PC-9 (cell line): Measurements from ENCODE around the gene TSPAN11. TPM values are rescaled to one million over a fixed set of nuclear protein-coding genes. Genes with fewer than 3 reads are reported as not detected.
A peak's percentile ranks its signal among the peaks of the same experiment; 100 is the strongest.

Experiments used
- BruUV-seq: library from RNA; stranded (reverse); fragments of 400-500 nt; replicated peaks from 2 replicates; lab custom pipeline; 2021; lab: Mats Ljungman, UMichigan
- CTCF ChIA-PET: fragments of 300-600 bp; sonication (Branson Sonifier 250); formaldehyde crosslinking; loops from one replicate; lab custom pipeline; 2022; ENCODE audit warnings: antibody characterized with exemption; lab: Charles Lee
- POLR2A ChIA-PET: fragments of 300-600 bp; sonication (Branson Sonifier 250); formaldehyde crosslinking; loops from one replicate; lab custom pipeline; 2022; ENCODE audit warnings: antibody characterized with exemption; ENCODE audit not compliant: unreplicated experiment; lab: Charles Lee
- DNase-seq, 2 experiments: peaks; one replicate each; pipeline versions ENCODE4 v3.0.0 to v3.0.0-alpha.2; 2015 to 2022; ENCODE audit warnings: mixed read lengths in 1 of 2
- H2AFZ ChIP-seq: fragments of 200-600 bp; sonication (generic); 2 replicates; pipeline ENCODE4 v1.8.1; 2017; ENCODE audit warnings: antibody characterized with exemption
- H3F3A ChIP-seq: fragments of 200-600 bp; sonication (generic); 2 replicates; pipeline ENCODE4 v1.8.1; 2017; ENCODE audit warnings: antibody characterized with exemption, mild to moderate bottlenecking, low read depth; ENCODE audit not compliant: insufficient read depth
- H3K27ac ChIP-seq: fragments of 200-600 bp; sonication (generic); 2 replicates; pipeline ENCODE4 v1.6.1; 2016; ENCODE audit warnings: mixed run types
- H3K27me3 ChIP-seq: fragments of 200-600 bp; sonication (generic); 2 replicates; pipeline ENCODE4 v1.6.1; 2016; ENCODE audit warnings: low read depth, mixed run types; ENCODE audit not compliant: insufficient read depth
- H3K36me3 ChIP-seq: fragments of 200-600 bp; sonication (generic); 2 replicates; pipeline ENCODE4 v1.6.1; 2016; ENCODE audit warnings: low read depth, mixed run types
- H3K4me1 ChIP-seq: fragments of 200-600 bp; sonication (generic); replicated peaks from 2 replicates; pipeline ENCODE4 v1.6.1; 2016; ENCODE audit warnings: mixed run types; ENCODE audit not compliant: insufficient read depth
- H3K4me2 ChIP-seq: fragments of 200-600 bp; sonication (generic); 2 replicates; pipeline ENCODE4 v1.6.1; 2017; ENCODE audit warnings: mixed run types
- H3K4me3 ChIP-seq: fragments of 200-600 bp; sonication (generic); 2 replicates; pipeline ENCODE4 v1.6.1; 2016; ENCODE audit warnings: mixed run types
- H3K79me2 ChIP-seq: fragments of 200-600 bp; sonication (generic); 2 replicates; pipeline ENCODE4 v1.6.1; 2017; ENCODE audit warnings: low read depth, mixed run types
- H3K9me2 ChIP-seq: fragments of 200-600 bp; sonication (generic); 2 replicates; pipeline ENCODE4 v1.8.1; 2017; ENCODE audit warnings: mild to moderate bottlenecking; ENCODE audit not compliant: insufficient read depth
- H3K9me3 ChIP-seq: fragments of 200-600 bp; sonication (generic); 2 replicates; pipeline ENCODE4 v1.8.1; 2016; ENCODE audit warnings: low read depth; ENCODE audit not compliant: insufficient read depth
- H4K20me1 ChIP-seq: fragments of 200-600 bp; sonication (generic); 2 replicates; pipeline ENCODE4 v1.8.1; 2017; ENCODE audit not compliant: insufficient read depth
- EZH2 ChIP-seq: fragments of 200-600 bp; sonication (generic); IDR thresholded peaks from 2 replicates; pipeline ENCODE4 v1.8.0; 2017; ENCODE audit warnings: antibody characterized with exemption, low read depth
- intact Hi-C: fragments of 100-400 bp; cut with micrococcal nuclease; formaldehyde crosslinking; loops from one replicate; pipeline ENCODE4 v1.10.0; 2022; ENCODE audit not compliant: unreplicated experiment
- total RNA-seq: library from RNA; stranded (reverse); gene quantifications from 2 replicates; pipeline ENCODE4 v1.2.3, GENCODE V29; 2021
- TF ChIP-seq, protein P1 (sequence below): fragments of 200-600 bp; sonication (generic); conservative IDR thresholded peaks from 2 replicates; pipeline ENCODE4 v1.6.1; 2017; ENCODE audit warnings: mixed run types, antibody characterized with exemption, mild to moderate bottlenecking, moderate library complexity

TSPAN11 gene
- total RNA-seq, 1 experiment from 2014 or later: not detected

- Histone ChIP-seq H3K27me3 (peaks cover 5% of the 10 kb centered on the region; the same call in 1 of the 2 replicates), H3K4me3 (no peak overlapping the region), H2AFZ (no peak overlapping the region), H3K9me2 (no peaks in the 10 kb centered on the region), H3K4me2 (no peak overlapping the region), H4K20me1 (no peaks in the 10 kb centered on the region), H3K27ac (no peak overlapping the region), H3F3A (peaks cover 9% of the 10 kb centered on the region; the same call in 1 of the 2 replicates), H3K9me3 (no peaks in the 10 kb centered on the region), H3K79me2 (no peaks in the 10 kb centered on the region), H3K36me3 (no peaks in the 10 kb centered on the region), H3K4me1 (peaks cover 18% of the 10 kb centered on the region)
- ChIA-PET POLR2A (no interaction called here), CTCF (no interaction called here)
- DNase-seq: no peak
- TF ChIP-seq EZH2: no peak
- TF ChIP-seq, protein P1, sequence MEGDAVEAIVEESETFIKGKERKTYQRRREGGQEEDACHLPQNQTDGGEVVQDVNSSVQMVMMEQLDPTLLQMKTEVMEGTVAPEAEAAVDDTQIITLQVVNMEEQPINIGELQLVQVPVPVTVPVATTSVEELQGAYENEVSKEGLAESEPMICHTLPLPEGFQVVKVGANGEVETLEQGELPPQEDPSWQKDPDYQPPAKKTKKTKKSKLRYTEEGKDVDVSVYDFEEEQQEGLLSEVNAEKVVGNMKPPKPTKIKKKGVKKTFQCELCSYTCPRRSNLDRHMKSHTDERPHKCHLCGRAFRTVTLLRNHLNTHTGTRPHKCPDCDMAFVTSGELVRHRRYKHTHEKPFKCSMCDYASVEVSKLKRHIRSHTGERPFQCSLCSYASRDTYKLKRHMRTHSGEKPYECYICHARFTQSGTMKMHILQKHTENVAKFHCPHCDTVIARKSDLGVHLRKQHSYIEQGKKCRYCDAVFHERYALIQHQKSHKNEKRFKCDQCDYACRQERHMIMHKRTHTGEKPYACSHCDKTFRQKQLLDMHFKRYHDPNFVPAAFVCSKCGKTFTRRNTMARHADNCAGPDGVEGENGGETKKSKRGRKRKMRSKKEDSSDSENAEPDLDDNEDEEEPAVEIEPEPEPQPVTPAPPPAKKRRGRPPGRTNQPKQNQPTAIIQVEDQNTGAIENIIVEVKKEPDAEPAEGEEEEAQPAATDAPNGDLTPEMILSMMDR: no peak
- BruUV-seq: no TSS peak
- intact Hi-C loops: no loop called here
These were observed 41.7 kb downstream of the TSPAN11 start for GRCh38 chr12:30968211-30968610.

DNA sequence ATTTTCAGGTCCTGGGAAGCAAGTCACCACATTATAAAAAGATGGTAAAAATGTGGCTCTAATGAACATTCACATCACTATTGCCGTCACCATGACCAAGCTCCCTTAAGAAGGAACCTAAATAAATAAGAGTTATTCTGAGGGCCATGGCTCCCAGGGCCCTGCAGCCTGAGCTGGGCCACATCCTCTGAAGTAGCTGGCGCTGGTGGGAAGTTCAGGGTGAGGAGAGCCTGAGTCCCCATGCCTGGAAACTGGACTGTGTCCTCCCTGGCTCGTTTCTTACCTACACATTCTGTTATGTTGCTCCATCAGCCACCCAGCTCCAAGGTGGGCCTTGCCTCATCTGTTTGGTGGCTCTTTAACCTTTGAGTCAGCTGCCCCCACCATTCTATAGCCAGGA, 42.5 kb downstream of the TSPAN11 start:
- BruUV-seq: no TSS peak
- DNase-seq: no peak
- H3K79me2 ChIP-seq: no peaks in the 10 kb centered on the region
- intact Hi-C loops: no loop called here
- no peaks in the 10 kb centered on the region for H3K9me3 ChIP-seq
- no peak overlapping the region for H2AFZ ChIP-seq
- H4K20me1 ChIP-seq: no peaks in the 10 kb centered on the region
- no peak overlapping the region for H3K4me2 ChIP-seq
- ChIA-PET POLR2A (no interaction called here), CTCF (interaction anchor here (0.6 kb wide), 1 partner anchor 18 kb away, joined by 3 read pairs; no protein-coding TSS in a partner anchor)
- TF ChIP-seq, protein P1: no peak
- no peak for TF ChIP-seq EZH2
- H3K36me3 ChIP-seq: no peaks in the 10 kb centered on the region
- no peaks in the 10 kb centered on the region for H3K9me2 ChIP-seq
- H3K27ac ChIP-seq: no peak overlapping the region
- H3K27me3 ChIP-seq: no peaks in the 10 kb centered on the region; the same call in 1 of the 2 replicates
- peaks cover 18% of the 10 kb centered on the region for H3K4me1 ChIP-seq
- H3K4me3 ChIP-seq: no peak overlapping the region
- H3F3A ChIP-seq: peaks cover 9% of the 10 kb centered on the region; the same call in 1 of the 2 replicates

DNA sequence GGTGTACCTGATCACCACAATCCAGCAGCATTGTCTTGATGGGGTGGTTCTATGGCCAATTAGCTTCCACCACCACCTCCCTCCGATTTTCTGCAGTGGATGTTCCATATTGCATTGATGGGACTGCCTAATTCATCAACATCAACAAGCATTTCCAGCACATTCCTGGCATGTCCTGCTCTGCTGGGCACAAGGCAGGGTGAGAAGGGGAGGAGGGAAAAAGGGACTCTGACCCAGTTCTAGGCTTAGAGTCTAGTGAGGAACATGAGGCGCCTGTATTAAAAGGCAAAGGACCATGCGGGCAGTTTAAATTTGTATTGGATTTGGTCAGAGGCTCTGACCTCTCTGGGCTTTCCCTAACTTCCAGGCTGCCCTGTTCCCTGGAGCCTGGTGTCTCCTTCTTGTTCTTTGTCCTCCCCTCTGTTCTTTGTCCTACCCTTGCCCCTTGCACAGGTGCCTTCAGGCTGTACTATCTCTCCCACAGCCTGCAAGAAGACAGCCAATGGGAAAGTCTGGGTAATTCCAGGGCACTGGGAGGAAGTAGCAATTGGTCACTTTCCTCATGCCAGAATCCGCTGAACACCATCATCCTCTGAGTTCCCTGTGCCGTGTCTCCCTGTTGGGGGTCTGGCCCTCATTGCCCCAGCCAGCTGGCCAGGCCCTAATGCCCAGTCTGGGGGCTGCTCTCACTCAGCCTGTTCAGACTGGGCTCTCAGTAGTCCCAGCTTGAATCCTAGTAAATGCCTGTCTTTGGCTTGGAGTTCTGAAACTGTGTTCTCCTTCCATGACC, 43.3 kb downstream of the TSPAN11 start:
- H3K79me2 ChIP-seq: no peaks in the 10 kb centered on the region
- intact Hi-C loops: loop anchor here (5.0 kb wide), 1 partner anchor 118 kb away; no protein-coding TSS in a partner anchor
- no peaks in the 10 kb centered on the region for H4K20me1 ChIP-seq
- H3K27ac ChIP-seq: no peak overlapping the region
- DNase-seq: no peak
- H3K27me3 ChIP-seq: no peaks in the 10 kb centered on the region
- POLR2A ChIA-PET: no interaction called here
- TF ChIP-seq EZH2: no peak
- TF ChIP-seq, protein P1: no peak
- H3K4me3 ChIP-seq: no peak overlapping the region
- CTCF ChIA-PET: no interaction called here
- BruUV-seq: no TSS peak
- H2AFZ ChIP-seq: no peak overlapping the region
- H3K4me2 ChIP-seq: 0 out of 2 replicates have a peak overlapping the region, but pooled peaks have one; percentile 24
- peaks cover 23% of the 10 kb centered on the region for H3K4me1 ChIP-seq
- H3K9me3 ChIP-seq: no peaks in the 10 kb centered on the region
- H3F3A ChIP-seq: peaks cover 9% of the 10 kb centered on the region; the same call in 1 of the 2 replicates
- no peaks in the 10 kb centered on the region for H3K36me3 ChIP-seq
- H3K9me2 ChIP-seq: no peaks in the 10 kb centered on the region
